ENCODE results near the gene CACNA1G.

The CACNA1G gene

GRCh38 chr17:50534222-50534978 lies 26.1 kb upstream of the CACNA1G start:
- DNase-seq, result peak in 2 of 3 donors; percentile 31 to 39

GRCh38 chr17:50534979-50535326 lies 25.6 kb upstream of the CACNA1G start:
- DNase-seq, result peak in 2 of 3 donors; percentile 21 to 25

GRCh38 chr17:50535407-50535806 lies 25.1 kb upstream of the CACNA1G start:
- no peak for DNase-seq

- no peak for DNase-seq
These were observed 23.6 kb upstream of the CACNA1G start for GRCh38 chr17:50536683-50537646.

GRCh38 chr17:50537721-50538548 lies 22.6 kb upstream of the CACNA1G start:
- DNase-seq, result no peak

GRCh38 chr17:50538549-50539410 lies 21.7 kb upstream of the CACNA1G start:
- no peak for DNase-seq

GRCh38 chr17:50539762-50540559 lies 20.6 kb upstream of the CACNA1G start:
- DNase-seq, result no peak

GRCh38 chr17:50540560-50541401 lies 19.7 kb upstream of the CACNA1G start:
- DNase-seq, result no peak

GRCh38 chr17:50541402-50541715 lies 19.2 kb upstream of the CACNA1G start:
- DNase-seq, result no peak

- DNase-seq, result peak; percentile 91 to 98 (median 96)
These were observed 18.5 kb upstream of the CACNA1G start for GRCh38 chr17:50541716-50542688.

GRCh38 chr17:50542795-50543774 lies 17.4 kb upstream of the CACNA1G start:
- DNase-seq, result no peak

GRCh38 chr17:50544516-50544915 lies 16.0 kb upstream of the CACNA1G start:
- peak; percentile 31 to 49 (median 41) for DNase-seq

GRCh38 chr17:50545311-50545710 lies 15.2 kb upstream of the CACNA1G start:
- DNase-seq, result no peak

- no peak for DNase-seq
These were observed 13.8 kb upstream of the CACNA1G start for GRCh38 chr17:50546701-50547034.

GRCh38 chr17:50547035-50547735 lies 13.3 kb upstream of the CACNA1G start, which contains the start of gene SPATA20:
Gene SPATA20, plus strand, starts transcription at chr17:50547174. Its CDS starts 35 bp downstream, at chr17:50547209.
- peak; percentile 95 to 97 (median 96) for DNase-seq

GRCh38 chr17:50547736-50548083 lies 12.8 kb upstream of the CACNA1G start:
- no peak for DNase-seq

GRCh38 chr17:50548831-50549230 lies 11.7 kb upstream of the CACNA1G start:
- DNase-seq, result no peak
